HG03175 (cell line): ENCODE results near the gene UBTD1.

Source experiments
- ATAC-seq: cut with Tn5 transposase; IDR thresholded peaks from one replicate; pipeline ENCODE4 v1.9.1; 2021; ENCODE audit warnings: mild to moderate bottlenecking, moderate library complexity; ENCODE audit not compliant: unreplicated experiment

UBTD1 gene

DNA sequence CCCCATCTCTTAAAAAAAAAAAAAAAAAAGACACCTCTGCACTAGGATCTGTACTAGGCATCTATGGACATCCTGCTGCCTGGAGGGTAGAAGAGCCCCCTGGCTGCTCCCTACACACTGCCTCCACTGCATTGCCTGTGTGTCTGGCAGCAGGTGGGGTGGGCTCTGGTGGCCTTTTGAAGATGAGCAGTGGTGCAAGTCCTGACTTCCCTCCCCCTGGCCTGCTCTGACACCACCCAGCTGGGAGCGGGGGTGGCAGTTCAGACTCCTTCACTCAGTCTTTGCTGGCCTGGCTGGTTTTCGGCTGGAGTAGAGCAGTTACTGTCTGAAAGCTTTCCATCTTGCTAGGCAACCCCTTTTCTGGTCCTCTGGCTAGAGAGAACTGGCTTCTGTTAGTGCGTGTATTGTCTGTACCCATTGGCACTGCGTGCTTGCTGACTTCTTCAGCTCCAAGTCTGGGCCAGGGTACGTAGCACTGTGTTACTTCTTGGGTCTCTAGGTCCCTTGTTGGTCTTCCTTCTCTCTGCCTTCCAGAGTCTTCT is 108.4 kb downstream of the UBTD1 start:
- no peak for ATAC-seq

DNA sequence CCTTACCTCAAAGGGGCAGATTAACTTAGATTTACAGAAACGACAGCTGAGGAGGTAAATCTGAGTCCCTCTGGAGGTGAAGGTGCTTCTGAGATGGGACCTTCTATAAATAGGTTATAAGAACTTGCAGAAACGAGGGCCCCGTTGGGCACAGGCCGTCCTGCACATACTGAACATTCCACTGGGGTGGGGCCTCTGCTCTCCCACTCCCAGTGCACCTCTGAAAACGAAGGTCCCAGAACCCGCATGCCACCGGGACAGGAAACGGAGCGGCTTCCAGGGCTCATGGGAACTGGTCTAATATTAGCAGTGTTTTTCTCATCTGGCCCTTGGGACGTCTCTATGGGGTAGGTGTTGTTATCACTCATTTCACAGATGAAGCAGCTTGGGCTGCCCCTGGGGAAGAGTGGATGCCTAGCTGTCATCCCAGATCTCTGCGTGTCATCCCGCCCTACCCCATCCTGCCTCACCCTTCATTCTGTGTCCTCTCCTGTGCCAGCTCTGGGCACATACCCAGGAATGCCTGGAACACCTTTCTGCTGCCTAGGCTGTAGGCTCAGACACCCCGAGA is 110.4 kb downstream of the UBTD1 start:
- no peak for ATAC-seq

DNA sequence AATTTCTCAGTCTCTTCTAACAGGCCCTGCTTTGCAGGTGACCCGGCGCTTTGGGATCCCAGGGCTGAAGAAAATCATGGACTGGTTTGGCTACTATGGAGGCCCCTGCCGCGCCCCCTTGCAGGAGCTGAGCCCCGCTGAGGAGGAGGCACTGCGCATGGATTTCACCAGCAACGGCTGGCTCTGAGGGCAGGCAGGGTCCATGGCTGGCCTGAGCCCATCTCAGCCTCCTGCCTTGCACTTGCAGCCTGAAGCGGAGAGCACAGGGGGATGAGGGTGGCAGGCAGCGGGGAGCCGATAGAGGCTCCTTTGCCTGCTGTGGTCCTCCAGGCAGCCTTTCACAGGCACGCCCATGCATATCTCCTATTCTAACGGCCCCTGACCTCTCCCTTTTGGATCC is 112.7 kb downstream of the UBTD1 start:
- ATAC-seq, result no peak

DNA sequence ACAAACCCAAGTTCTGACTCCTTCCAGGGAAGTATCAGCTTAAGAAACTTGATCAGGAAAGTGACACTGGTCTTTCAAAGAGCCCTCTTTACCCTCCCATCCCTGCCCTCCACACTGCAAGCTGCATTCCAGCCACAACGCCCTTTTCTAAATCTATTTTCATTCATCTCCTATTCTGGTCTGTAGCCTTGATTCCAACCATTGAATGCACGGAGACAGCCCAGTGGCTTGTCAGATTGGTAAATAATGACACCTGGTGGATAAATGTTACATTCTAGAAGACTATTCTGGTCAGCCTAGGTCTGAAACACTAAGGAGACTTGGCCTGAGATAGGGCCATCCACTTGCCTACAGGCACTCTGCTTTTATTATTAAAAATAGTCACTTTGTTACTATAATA is 113.7 kb downstream of the UBTD1 start:
- ATAC-seq, result no peak

DNA sequence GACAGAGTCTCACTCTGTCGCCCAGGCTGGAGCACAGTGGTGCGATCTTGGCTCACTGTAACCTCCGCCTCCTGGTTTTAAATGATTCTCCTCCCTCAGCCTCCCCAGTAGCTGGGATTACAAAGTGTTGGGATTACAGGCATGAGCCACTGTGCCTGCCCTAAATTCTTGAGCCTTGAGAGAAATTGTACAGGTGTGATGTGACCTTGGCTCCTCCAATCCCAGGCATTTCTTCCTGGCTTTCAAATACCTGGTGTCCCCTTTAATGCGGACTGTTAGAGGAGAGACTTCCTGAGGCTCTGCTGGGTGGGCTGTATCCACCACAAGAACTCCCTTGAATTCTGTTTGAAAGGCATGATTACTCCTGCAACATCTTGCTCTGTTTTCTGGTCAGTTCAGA is 119.6 kb downstream of the UBTD1 start:
- no peak for ATAC-seq

DNA sequence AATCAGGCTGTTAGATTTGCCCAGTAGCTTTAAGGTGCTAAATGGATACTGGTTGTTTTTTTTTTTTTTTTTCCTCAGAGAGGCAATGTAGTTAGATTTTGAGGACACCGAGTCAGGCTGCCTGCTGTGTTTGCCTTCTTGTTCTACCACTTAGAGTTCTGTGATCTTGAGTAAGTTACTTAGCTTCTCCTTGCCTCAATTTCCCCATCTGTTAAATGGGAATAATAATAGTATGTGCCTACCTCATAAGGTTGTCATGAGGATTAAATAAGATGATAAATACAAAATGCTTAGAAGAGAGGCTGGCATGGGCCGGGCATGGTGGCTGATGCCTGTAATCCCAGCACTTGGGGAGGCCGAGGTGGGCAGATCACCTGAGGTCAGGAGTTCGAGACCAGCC is 120.0 kb downstream of the UBTD1 start:
- ATAC-seq, result no peak
